Right lobe of liver (tissue), 4 donors: ENCODE results near the gene PDF.

Experiments
- POLR2A ChIP-seq: fragments of 450-650 bp; IDR thresholded peaks from one replicate; pipeline ENCODE4 v1.6.1; 2017; ENCODE audit warnings: antibody characterized with exemption, mild to moderate bottlenecking
- TF ChIP-seq, protein P1 (sequence below), 4 donors: fragments of 200-600 bp in 3 of 4; fragments of 450-650 bp in 1 of 4; IDR thresholded peaks; one replicate each; pipeline versions ENCODE4 v1.5.1 to v1.8.0; 2016 to 2022; ENCODE audit warnings: antibody characterized with exemption in 4 of 4, mild to moderate bottlenecking in 2 of 4
- donor health status: DM: no; HTN: no; CAD: no.
- donor health status: DM: no; HTN: no; CAD: no.
- donor health status: DM: no; HTN: yes; CAD: no.

DNA sequence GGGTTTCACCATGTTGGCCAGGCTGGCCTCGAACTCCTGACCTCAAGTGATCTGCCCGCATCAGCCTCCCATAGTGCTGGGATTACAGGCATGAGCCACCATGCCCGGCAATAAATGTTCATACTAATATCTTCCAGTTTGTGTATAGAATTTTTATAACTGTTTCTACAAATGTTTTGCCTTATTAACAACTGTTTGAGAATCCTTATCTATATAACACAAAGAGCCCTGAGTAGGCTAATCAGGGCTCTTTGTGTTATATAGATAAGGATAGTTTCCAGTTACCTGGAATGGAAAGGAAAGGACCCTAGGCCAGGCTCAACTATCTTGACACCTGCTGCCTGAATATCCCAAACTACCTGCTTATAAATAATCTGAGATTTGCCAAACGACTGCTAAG lies 38.5 kb upstream of the PDF start:
- TF ChIP-seq, protein P1, sequence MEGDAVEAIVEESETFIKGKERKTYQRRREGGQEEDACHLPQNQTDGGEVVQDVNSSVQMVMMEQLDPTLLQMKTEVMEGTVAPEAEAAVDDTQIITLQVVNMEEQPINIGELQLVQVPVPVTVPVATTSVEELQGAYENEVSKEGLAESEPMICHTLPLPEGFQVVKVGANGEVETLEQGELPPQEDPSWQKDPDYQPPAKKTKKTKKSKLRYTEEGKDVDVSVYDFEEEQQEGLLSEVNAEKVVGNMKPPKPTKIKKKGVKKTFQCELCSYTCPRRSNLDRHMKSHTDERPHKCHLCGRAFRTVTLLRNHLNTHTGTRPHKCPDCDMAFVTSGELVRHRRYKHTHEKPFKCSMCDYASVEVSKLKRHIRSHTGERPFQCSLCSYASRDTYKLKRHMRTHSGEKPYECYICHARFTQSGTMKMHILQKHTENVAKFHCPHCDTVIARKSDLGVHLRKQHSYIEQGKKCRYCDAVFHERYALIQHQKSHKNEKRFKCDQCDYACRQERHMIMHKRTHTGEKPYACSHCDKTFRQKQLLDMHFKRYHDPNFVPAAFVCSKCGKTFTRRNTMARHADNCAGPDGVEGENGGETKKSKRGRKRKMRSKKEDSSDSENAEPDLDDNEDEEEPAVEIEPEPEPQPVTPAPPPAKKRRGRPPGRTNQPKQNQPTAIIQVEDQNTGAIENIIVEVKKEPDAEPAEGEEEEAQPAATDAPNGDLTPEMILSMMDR (IDR thresholded peaks at IDR 0.05), result no peak
- TF ChIP-seq POLR2A, result no peak
